ENCODE measurements around the gene PPP2R3A.
A peak's percentile ranks its signal among the peaks of the same experiment; 100 is the strongest.

The PPP2R3A gene, protein sequence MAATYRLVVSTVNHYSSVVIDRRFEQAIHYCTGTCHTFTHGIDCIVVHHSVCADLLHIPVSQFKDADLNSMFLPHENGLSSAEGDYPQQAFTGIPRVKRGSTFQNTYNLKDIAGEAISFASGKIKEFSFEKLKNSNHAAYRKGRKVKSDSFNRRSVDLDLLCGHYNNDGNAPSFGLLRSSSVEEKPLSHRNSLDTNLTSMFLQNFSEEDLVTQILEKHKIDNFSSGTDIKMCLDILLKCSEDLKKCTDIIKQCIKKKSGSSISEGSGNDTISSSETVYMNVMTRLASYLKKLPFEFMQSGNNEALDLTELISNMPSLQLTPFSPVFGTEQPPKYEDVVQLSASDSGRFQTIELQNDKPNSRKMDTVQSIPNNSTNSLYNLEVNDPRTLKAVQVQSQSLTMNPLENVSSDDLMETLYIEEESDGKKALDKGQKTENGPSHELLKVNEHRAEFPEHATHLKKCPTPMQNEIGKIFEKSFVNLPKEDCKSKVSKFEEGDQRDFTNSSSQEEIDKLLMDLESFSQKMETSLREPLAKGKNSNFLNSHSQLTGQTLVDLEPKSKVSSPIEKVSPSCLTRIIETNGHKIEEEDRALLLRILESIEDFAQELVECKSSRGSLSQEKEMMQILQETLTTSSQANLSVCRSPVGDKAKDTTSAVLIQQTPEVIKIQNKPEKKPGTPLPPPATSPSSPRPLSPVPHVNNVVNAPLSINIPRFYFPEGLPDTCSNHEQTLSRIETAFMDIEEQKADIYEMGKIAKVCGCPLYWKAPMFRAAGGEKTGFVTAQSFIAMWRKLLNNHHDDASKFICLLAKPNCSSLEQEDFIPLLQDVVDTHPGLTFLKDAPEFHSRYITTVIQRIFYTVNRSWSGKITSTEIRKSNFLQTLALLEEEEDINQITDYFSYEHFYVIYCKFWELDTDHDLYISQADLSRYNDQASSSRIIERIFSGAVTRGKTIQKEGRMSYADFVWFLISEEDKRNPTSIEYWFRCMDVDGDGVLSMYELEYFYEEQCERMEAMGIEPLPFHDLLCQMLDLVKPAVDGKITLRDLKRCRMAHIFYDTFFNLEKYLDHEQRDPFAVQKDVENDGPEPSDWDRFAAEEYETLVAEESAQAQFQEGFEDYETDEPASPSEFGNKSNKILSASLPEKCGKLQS (N-terminal part only)

DNA sequence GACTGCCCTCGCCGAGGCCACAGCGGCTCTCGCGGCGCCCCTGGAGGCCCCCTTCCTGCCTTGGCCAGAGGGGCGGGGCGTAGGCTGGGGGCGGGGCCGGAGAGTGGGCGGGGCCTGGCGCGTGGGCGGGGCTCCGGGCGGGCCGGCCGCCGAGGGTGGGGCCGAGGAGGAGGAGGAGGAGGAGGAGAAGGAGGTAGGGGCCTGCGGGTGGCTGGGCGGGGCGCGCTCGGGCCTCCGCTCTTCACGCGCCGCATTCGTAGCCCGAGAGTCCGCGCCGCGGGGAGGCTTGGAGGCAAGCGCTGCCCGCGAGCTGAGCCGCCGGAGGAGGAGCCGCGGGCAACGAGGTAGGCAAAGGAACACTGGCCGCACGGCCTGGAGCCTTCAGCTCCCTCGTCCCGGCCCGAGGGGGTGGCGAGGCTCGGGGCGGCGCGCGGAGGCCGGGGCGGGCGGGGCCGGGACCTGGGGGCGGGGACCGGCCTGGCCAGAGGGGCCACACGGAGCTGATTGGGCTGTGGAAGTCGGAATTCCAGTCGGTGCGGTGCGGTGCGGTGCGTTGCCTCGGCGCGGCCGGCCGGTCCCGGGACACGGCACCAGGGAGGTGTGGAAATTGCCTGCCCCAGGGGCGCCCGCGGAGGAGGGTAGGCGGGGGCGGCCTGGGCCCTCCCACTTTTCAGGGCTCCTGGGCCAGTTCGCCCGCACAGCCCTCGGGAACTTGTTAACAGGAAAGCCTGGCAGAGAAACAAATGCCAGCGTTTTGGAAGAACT is at the start of gene PPP2R3A:
Gene PPP2R3A (plus strand): TSS at position 223 of the 765 bp plus-strand sequence. CDS start 35,771 bp downstream, outside the sequence.
- peak within 1 kb of the TSS; percentile 65 for H3K4me3 ChIP-seq (ENCODE audit: low read depth, low read length)
- DNase-seq (ENCODE audit: low read depth, low spot score) = peak; percentile 91
- TF ChIP-seq, protein P1, sequence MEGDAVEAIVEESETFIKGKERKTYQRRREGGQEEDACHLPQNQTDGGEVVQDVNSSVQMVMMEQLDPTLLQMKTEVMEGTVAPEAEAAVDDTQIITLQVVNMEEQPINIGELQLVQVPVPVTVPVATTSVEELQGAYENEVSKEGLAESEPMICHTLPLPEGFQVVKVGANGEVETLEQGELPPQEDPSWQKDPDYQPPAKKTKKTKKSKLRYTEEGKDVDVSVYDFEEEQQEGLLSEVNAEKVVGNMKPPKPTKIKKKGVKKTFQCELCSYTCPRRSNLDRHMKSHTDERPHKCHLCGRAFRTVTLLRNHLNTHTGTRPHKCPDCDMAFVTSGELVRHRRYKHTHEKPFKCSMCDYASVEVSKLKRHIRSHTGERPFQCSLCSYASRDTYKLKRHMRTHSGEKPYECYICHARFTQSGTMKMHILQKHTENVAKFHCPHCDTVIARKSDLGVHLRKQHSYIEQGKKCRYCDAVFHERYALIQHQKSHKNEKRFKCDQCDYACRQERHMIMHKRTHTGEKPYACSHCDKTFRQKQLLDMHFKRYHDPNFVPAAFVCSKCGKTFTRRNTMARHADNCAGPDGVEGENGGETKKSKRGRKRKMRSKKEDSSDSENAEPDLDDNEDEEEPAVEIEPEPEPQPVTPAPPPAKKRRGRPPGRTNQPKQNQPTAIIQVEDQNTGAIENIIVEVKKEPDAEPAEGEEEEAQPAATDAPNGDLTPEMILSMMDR (IDR thresholded peaks at IDR 0.05; ENCODE audit: low read depth, low read length) = no peak
- in situ Hi-C loops (cut with HindIII; ENCODE audit: low sequenced_read_pairs) = no loop called here

DNA sequence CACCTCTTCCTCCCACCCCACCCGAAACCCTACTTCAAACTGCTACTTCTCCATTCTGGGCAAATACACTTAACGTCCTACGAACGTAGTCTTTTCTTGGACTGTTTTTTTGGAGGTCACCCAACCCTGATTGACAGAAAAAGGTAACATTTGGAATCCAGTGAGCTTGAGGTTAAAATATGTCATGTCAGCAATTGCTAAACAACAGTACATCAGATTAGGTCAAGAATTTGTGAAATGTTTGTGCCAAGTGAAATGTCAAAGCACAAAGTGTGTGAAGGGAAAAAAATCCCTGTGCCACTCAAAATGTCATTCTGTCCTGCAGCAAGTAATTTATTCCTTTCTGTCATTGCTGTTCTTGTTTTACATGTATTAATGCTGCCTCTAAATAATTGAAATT is 49.2 kb upstream of the PPP2R3A start:
- no peak overlapping the region for H3K4me3 ChIP-seq (ENCODE audit: low read depth, low read length)
- TF ChIP-seq, protein P1 (IDR thresholded peaks at IDR 0.05; ENCODE audit: low read depth, low read length) = no peak
- DNase-seq (ENCODE audit: low read depth, low spot score) = no peak
- in situ Hi-C loops (cut with HindIII; ENCODE audit: low sequenced_read_pairs) = no loop called here

DNA sequence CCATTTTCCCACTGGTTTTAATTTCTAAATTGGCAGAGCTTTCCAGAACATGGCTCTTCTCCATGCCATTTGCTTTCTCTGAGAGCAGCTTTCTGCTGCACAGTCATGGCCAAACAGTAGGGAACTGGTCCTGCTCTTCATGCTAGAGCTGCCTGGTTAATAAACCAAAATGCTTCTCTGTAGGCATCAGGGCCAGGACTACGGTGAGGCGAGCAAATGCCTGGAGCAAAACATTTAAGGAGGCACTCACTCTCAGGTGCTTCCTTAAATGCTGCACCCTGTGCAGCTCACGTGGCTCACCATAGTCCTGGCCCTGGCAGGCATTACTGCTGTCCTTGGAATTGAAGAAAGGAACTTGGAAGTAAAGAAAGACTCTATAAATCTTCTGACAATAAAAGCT is 48.5 kb upstream of the PPP2R3A start:
- in situ Hi-C loops (cut with HindIII; ENCODE audit: low sequenced_read_pairs) = no loop called here
- TF ChIP-seq, protein P1 (IDR thresholded peaks at IDR 0.05; ENCODE audit: low read depth, low read length) = no peak
- DNase-seq (ENCODE audit: low read depth, low spot score) = no peak
- H3K4me3 ChIP-seq (ENCODE audit: low read depth, low read length) = no peak overlapping the region

DNA sequence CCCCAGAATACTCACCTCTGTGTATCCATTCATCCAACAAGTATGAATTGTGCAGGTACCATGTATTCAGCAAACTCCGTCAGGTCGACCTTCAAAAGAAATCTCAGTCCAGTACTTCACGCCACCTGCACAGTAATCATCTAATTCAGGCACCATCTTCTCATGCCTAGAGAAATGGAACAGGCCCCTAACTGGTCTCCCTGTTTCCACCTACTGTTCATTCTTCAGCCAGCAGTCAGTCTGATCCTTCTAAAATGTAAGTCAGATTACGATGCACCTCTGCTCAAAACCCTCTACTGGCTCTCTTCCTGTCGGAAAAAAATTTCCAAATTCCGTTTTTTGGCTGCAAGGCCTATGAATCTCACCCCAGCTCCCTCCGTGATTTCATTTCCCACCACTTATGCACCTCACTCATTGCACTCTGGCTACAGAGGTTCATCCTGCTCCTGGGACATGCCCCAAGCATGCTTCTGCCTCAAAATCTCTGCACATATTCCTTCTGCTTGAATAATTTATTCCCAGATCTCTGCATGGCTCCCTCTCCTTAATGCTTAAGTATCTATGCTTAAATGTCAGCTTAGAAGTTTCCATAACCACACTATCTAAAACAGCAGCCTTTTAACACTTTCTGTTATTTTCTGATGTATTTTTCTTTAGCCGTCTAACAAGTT is 47.5 kb upstream of the PPP2R3A start:
- no peak overlapping the region for H3K4me3 ChIP-seq (ENCODE audit: low read depth, low read length)
- in situ Hi-C loops (cut with HindIII; ENCODE audit: low sequenced_read_pairs) = no loop called here
- TF ChIP-seq, protein P1 (IDR thresholded peaks at IDR 0.05; ENCODE audit: low read depth, low read length) = no peak
- no peak for DNase-seq (ENCODE audit: low read depth, low spot score)

DNA sequence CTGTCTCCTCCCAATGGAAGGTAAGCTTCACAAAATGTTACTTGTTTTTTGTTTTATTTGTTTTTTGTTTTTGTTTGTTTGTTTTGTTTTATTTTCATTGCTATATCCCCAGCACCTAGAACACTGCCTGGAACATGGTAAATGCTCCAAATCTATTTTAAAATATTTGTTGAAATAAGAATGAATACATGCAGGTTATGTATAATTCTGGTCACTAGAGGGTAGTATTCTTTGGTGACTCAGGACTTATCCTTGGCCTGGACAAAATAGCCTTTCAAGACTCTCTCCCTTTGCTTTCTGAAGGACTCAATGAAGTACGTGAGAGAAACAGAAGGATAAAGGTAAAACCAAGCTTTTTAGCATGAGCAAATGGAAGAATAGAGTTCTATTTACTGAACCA is 46.9 kb upstream of the PPP2R3A start:
- H3K4me3 ChIP-seq (ENCODE audit: low read depth, low read length) = no peak overlapping the region
- in situ Hi-C loops (cut with HindIII; ENCODE audit: low sequenced_read_pairs) = no loop called here
- peak; percentile 60 for DNase-seq (ENCODE audit: low read depth, low spot score)
- TF ChIP-seq, protein P1 (IDR thresholded peaks at IDR 0.05; ENCODE audit: low read depth, low read length) = peak; percentile 49
